K562 (cell line): ENCODE data around the gene FBXW7. TPM values are rescaled to one million over a fixed set of nuclear protein-coding genes. Genes with fewer than 3 reads are reported as not detected.

Experiments
- BCLAF1 ChIP-seq, 2 experiments: fragments of 450-650 bp in 1 of 2; IDR thresholded peaks; 2 replicates each; pipeline ENCODE4 v1.6.1; 2011 to 2017; ENCODE audit warnings: low read depth in 2 of 2, antibody characterized with exemption in 1 of 2, borderline replicate concordance in 1 of 2, low read length in 1 of 2, mild to moderate bottlenecking in 1 of 2, mixed read lengths in 1 of 2; ENCODE audit not compliant: control insufficient read depth in 1 of 2
- BRD9 ChIP-seq: fragments of 450-650 bp; IDR thresholded peaks from 2 replicates; pipeline ENCODE4 v1.6.1; 2018; ENCODE audit warnings: low read depth; ENCODE audit not compliant: partially characterized antibody
- CCAR2 ChIP-seq: fragments of 200-400 bp; formaldehyde crosslinking; IDR thresholded peaks from 2 replicates; pipeline ENCODE4 v1.6.1; 2017; ENCODE audit warnings: mild to moderate bottlenecking, low read depth, low read length
- GABPA ChIP-seq: fragments of 200-800 bp; sonication (Bioruptor generic); conservative IDR thresholded peaks from 2 replicates; pipeline ENCODE4 v1.6.1; 2016; ENCODE audit warnings: low read depth, missing genetic modification characterization, missing compliant biosample characterization
- NBN ChIP-seq: fragments of 450-650 bp; IDR thresholded peaks from 2 replicates; pipeline ENCODE4 v1.6.1; 2016; ENCODE audit warnings: low read depth, mild to moderate bottlenecking
- NONO ChIP-seq, 2 experiments: fragments of 200-400 bp in 1 of 2; fragments of 450-650 bp in 1 of 2; formaldehyde crosslinking in 1 of 2; IDR thresholded peaks; 2 replicates each; pipeline ENCODE4 v1.6.1; 2017; ENCODE audit warnings: low read depth in 2 of 2, mild to moderate bottlenecking in 2 of 2, moderate library complexity in 2 of 2, low read length in 1 of 2
- PML ChIP-seq: IDR thresholded peaks from 2 replicates; pipeline ENCODE4 v1.6.1; 2012; ENCODE audit warnings: low read length, inconsistent platforms
- SREBF1 ChIP-seq: fragments of 150-350 bp; IDR thresholded peaks from 2 replicates; pipeline ENCODE4 v1.6.1; 2014; ENCODE audit warnings: antibody characterized with exemption, low read depth, low read length, borderline replicate concordance
- TRIM24 ChIP-seq, 2 experiments: fragments of 450-650 bp; IDR thresholded peaks; 2 replicates each; pipeline ENCODE4 v1.6.1; 2016
- ZBTB7A ChIP-seq: IDR thresholded peaks from 2 replicates; pipeline ENCODE4 v1.6.1; 2011; ENCODE audit warnings: low read depth, mild to moderate bottlenecking, low read length, moderate library complexity, borderline replicate concordance; ENCODE audit not compliant: control insufficient read depth
- ZNF316 ChIP-seq: fragments of 450-650 bp; IDR thresholded peaks from 2 replicates; pipeline ENCODE4 v1.6.1; 2016
- ZSCAN29 ChIP-seq: fragments of 450-650 bp; IDR thresholded peaks from 2 replicates; pipeline ENCODE4 v1.6.1; 2017
- polyA plus RNA-seq, 8 experiments: library from polyadenylated mRNA; depleted of rRNA in 4 of 8; stranded (reverse) in 5 of 8; unstranded in 3 of 8; fragments of >200 nt; fragmentation: Nextera tagmentation in 2 of 8; fragmentation: Illumina TruSeq in 1 of 8; extraction: Ambion mirVana in 2 of 8; extraction: Trizol in 1 of 8; gene quantifications; 2 replicates each; pipeline versions ENCODE4 v1.2.1 to v1.2.3, GENCODE V29; 2011 to 2014; ENCODE audit warnings: inconsistent platforms in 1 of 8, missing spikeins in 1 of 8
- total RNA-seq, 7 experiments: library from RNA; depleted of rRNA in 6 of 7; stranded (reverse); fragments of >200 nt in 6 of 7; fragmentation: Illumina TruSeq in 2 of 7; extraction: Trizol in 2 of 7; gene quantifications; 2 replicates each; pipeline versions ENCODE4 v1.2.1 to v1.2.3, GENCODE V29; 2011 to 2021; ENCODE audit warnings: low replicate concordance in 1 of 7
- TF ChIP-seq, protein P1 (sequence below): fragments of 250-450 bp; sonication (Bioruptor Pico); IDR thresholded peaks from 2 replicates; pipeline ENCODE4 v1.5.0; 2021; ENCODE audit warnings: mild to moderate bottlenecking, moderate library complexity
- TF ChIP-seq, protein P2 (sequence below), 2 experiments: fragments of 450-650 bp in 1 of 2; sonication (generic) in 1 of 2; formaldehyde crosslinking in 1 of 2; IDR thresholded peaks in 1 of 2; conservative IDR thresholded peaks in 1 of 2; 2 replicates each; pipeline versions ENCODE4 v1.6.1 to v1.8.1; 2016 to 2023; ENCODE audit warnings: mild to moderate bottlenecking in 2 of 2, moderate library complexity in 2 of 2, inconsistent platforms in 1 of 2, missing genetic modification reagents in 1 of 2
- TF ChIP-seq, protein P3 (sequence below): IDR thresholded peaks from 2 replicates; pipeline ENCODE4 v1.6.1; 2016; ENCODE audit warnings: missing genetic modification characterization, missing compliant biosample characterization

Gene FBXW7
- total and polyA plus RNA-seq, 9 of the 15 experiments (the other 6 are each of a cell fraction or from before 2014, with no cell fraction given), result 6.8 to 44.2 (median 16.4) TPM

- TF ChIP-seq GABPA, result no peak
- TF ChIP-seq TRIM24 (IDR thresholded peaks at IDR 0.05), result 0 out of 4 replicates have a peak, but pooled peaks of 1 of the 2 experiments have one; percentile 9
- TF ChIP-seq PML, result no peak
- TF ChIP-seq BCLAF1 (IDR thresholded peaks at IDR 0.05; ENCODE audit: borderline replicate concordance in 1 of 2, control insufficient read depth in 1 of 2, low read depth in 2 of 2, low read length in 1 of 2), result no peak
- peak; percentile 15; the same call in 1 of the 2 replicates for TF ChIP-seq ZNF316
- TF ChIP-seq BRD9, result no peak
- TF ChIP-seq SREBF1, result no peak
- TF ChIP-seq CCAR2, result no peak
- TF ChIP-seq, protein P1, sequence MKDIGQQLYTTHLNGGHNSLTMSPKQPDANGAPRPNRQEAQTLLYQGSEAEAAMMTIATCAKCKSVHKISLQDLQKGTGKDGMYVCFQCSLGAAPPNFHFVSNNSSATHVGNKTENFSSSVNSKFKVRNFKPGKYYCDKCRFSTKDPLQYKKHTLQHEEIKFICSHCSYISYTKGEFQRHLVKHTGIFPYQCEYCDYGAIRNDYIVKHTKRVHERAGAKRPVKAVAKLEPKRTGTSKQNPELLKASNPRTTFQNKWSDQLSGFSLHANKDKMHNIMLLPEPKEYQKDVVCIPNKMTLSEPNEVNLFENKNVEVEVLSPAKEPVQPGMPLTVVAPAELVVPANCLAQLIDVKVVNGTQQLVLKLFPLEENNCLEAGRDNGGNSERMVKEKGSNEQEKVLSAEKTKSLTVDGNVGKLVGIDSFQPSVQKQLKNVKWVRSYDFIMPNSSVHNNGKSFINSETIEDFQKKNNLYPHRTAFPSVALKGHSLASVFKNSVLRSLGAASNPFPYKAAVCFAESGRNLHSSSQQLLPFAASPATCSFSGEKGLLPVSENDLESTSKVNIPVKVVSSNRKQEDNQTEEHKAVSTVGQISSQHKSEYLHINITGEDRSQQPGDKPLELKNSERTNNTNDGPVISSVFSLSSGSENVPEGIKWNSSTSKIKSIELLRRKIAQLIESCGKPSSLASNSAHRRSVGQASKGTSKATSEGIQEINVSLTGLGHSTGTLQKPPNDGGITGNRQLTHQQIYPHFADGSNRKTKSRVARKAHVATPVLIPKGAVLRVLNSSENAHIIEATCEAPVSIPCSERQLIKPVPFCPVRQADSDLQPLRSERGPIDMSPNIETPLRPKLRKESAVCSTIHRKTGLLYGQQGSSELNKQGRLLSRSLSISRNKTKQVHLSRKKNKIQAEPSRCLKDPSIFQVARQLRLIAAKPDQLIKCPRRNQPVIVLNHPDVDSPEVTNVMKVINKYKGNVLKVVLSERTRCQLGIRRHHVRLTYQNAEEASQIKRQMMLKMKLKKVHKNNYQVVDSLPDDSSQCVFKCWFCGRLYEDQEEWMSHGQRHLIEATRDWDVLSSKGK, result no peak
- TF ChIP-seq NBN, result no peak
- no peak for TF ChIP-seq ZBTB7A
- TF ChIP-seq, protein P2, sequence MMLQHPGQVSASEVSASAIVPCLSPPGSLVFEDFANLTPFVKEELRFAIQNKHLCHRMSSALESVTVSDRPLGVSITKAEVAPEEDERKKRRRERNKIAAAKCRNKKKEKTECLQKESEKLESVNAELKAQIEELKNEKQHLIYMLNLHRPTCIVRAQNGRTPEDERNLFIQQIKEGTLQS (IDR thresholded peaks at IDR 0.05), result no peak
- TF ChIP-seq, protein P2 (CRISPR knock-in tag; conservative IDR thresholded peaks at IDR 0.05), result no peak
- no peak for TF ChIP-seq ZSCAN29
- TF ChIP-seq NONO (IDR thresholded peaks at IDR 0.05; ENCODE audit: low read depth in 2 of 2, low read length in 1 of 2), result no peak
- TF ChIP-seq, protein P3, sequence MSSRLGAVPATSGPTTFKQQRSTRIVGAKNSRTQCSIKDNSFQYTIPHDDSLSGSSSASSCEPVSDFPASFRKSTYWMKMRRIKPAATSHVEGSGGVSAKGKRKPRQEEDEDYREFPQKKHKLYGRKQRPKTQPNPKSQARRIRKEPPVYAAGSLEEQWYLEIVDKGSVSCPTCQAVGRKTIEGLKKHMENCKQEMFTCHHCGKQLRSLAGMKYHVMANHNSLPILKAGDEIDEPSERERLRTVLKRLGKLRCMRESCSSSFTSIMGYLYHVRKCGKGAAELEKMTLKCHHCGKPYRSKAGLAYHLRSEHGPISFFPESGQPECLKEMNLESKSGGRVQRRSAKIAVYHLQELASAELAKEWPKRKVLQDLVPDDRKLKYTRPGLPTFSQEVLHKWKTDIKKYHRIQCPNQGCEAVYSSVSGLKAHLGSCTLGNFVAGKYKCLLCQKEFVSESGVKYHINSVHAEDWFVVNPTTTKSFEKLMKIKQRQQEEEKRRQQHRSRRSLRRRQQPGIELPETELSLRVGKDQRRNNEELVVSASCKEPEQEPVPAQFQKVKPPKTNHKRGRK (tag), result no peak
Observed at GRCh38 chr4:152536545-152537182, 772 bp upstream of the FBXW7 start (continued).
